SW 1271 (cell line): Measurements from ENCODE around the gene GPATCH2.
A peak's percentile ranks its signal among the peaks of the same experiment; 100 is the strongest.
"Not testable (repeated sequence)": the region's sequence is repeated elsewhere in the genome, so short reads cannot be mapped to it uniquely, and the experiment has no call there.

ENCODE experiments used
- DNase-seq, 2 experiments: peaks; one replicate each; lab custom pipeline; 2025; lab: John Stamatoyannopoulos, UW

Gene GPATCH2

DNA sequence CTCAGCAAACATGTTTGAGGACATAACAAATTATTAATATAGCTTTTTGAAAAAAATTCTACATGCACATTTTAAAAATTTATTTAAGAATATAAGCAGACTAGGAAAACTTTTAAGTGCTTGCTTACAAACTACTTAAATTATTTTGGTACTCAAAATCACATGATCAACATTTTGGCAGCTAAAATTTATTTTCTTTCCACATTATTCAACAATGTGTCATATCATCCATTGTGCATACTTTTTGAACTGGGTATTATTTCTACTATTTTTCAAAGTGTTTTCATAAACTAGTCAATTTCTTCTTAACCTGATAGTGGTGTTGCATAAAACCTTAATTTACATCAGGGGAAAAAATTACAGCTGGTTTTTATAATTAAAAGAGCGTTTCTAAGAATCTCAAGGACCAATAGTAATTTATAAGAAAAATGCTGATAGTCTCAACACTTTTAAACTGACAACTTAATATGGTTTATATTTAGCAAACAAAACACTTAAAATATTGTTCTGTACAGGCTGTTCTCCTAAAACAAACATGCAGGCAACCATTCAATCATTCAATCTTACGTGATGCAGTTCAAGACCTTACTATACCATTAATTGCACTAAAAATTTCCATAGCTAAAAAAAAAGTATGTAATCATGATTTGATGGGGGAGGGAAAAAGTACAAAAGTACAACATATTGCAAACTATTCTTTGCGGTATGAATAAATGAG is 105.0 kb downstream of the GPATCH2 start:
- no peak for DNase-seq

DNA sequence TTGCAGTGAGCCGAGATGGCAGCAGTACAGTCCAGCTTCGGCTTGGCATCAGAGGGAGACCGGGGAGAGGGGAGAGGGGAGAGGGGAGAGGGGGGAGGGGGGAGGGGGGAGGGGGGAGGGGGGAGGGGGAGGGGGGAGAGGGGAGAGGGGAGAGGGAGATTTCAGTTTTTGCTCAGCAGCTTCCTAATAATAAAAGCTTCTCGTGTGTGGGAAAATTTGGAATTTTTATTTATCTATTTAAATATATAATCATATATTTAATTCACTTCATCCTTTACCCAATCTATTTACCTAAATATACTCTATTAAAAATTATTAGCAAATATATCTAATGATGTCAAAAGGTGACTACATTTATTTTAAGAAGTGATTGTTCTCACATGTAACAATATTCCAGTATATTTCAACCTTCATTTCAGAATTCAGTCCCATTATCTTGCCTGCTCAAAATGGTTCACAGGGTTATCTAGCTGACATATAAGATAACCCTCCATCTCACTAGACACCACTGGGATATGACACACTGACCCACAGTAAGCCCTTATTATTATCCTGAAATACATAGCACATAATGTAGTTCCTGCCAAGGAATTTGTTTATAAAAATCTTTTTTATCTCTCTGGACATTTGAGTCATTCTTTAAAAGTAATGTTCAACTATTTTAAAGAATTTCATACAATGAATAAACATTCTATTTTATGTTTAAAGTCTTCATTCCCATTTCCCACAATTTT is 105.9 kb downstream of the GPATCH2 start:
- DNase-seq, result no peak

DNA sequence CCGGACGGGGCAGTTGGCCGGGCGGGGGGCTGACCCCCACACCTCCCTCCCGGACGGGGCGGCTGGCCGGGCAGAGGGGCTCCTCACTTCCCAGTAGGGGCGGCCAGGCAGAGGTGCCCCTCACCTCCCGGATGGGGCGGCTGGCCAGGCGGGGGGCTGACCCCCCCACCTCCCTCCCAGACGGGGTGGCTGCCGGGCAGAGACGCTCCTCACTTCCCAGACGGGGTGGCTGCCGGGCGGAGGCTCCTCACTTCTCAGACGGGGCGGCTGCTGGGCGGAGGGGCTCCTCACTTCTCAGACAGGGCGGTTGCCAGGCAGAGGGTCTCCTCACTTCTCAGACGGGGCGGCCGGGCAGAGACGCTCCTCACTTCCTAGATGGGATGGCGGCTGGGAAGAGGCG is 107.0 kb downstream of the GPATCH2 start:
- not testable (repeated sequence) for DNase-seq

DNA sequence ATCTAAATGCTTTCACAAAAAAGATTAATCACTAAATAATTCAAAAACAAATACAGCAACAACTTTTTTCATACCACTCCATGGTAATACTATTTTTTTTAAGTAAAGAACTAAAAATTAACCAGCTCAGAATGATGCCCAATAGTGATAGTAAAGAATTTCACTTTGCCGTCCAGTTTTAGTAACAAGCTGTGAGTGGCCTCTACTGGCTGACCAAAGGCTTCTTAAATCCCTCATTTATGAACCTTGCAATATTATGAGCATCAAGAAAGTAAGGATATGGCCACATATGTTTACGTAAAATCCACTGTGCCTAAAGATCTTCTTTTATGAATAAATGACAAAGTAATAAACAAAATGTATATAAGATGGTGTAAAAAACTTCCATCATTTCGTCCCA is 108.6 kb downstream of the GPATCH2 start:
- DNase-seq, result no peak

DNA sequence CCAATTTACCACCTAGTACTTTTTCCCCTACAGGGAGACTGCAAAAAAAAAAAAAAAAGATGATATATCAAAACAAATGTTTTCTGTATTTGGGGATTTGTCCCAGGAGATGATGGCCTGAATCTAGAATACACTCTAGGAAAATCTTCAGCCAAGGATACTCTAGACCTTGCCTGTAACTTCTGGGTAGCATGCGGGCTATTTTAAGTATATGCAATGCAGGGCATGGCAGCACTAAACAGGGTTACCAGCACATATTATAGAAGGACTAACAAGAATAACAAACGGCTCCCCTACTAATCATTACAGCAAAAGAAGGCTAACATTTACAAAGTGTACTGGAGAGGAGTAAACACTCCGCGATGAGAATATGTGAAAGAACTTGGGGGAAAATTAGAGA is 109.6 kb downstream of the GPATCH2 start:
- DNase-seq, result no peak

DNA sequence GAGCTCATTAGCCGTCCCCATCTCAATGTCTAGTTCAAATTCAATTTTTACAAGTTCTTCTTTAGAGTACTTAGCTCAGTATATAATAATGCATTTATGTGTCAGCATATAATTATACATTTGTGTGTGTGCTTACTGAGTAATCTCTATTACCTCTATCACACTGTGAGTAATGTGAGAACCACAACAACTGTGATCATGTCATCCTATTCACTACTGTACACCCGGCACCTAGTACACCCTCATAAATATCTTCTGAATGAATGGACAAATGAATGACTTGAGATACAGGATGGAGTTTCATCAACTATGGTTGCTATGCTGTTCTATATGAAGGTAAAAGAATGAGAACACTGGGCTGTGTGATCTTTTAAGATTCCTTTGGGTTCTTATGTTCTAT is 124.0 kb downstream of the GPATCH2 start:
- no peak for DNase-seq

DNA sequence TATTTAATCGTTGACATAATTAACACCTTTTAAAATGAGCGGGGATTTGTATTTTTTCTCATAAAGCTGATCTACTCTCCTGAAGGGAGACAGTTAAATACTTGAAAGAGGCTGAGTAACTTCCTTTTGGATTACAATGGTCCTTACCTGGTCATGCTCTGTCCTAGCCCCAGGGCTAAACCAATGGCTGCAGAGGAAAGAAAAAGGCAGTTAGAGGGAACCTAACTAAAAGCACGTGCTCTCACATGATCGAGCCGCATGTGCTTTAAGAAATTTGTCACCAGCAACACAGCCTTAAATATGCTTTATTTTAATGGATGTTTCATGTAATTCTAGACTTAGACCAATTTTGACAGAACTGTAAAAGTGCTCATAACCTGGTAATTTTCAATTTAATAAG is 132.7 kb downstream of the GPATCH2 start:
- no peak for DNase-seq

DNA sequence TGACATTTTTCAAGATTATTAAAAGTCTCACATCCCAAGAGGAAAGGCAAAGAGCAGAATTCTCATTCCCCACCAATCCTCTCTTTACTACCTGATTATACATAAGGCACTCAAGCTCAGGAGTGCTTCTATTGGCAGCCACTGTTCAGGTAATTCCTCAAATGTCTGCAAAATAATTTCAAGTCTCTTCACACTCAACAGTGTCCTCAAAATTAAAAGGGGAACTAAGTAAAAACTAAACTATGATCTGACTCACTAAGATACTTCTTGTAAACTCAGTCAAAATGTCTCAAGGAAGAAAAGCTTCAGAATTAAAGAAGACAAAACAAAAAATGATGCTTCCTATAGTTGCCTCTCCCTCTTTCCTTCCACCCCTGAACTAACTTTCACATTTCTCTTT is 135.6 kb downstream of the GPATCH2 start:
- DNase-seq, result no peak

DNA sequence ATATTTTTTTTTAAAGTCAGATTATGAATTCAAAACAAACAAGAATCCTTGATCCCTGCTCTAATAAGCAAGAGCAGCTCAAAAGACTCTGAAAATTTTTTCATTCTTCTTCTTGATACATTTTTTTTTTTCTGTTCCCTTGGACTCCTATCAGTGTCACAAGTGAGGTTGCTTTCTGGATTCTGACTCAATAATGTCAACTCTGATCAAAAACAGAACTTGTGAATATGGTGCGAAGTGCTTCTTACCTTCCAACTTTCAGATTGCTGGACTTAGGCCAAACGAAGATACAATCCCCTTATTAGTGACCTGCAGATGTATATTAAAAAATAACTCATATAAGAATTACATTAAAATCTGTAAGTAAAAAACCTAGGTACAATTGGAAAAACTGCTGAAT is 136.1 kb downstream of the GPATCH2 start:
- no peak for DNase-seq

DNA sequence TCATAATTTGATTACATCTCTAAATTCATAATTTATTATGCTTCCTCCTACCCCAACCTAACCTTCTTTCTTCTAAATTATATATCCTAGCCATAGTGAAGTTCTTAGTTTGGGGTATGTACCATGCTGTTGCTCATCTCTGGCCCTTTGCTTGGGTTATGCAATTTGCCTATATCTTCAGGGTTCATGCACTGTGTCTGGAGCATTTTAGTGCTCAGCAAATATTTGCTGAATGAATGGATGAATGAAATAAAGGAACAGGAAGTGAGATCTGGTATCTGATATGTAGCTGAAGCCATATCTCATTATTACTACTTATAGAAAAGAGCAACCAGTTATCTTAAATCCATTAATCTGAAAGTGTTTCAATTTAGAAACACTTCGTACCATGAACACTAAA is 137.6 kb downstream of the GPATCH2 start:
- DNase-seq, result no peak

DNA sequence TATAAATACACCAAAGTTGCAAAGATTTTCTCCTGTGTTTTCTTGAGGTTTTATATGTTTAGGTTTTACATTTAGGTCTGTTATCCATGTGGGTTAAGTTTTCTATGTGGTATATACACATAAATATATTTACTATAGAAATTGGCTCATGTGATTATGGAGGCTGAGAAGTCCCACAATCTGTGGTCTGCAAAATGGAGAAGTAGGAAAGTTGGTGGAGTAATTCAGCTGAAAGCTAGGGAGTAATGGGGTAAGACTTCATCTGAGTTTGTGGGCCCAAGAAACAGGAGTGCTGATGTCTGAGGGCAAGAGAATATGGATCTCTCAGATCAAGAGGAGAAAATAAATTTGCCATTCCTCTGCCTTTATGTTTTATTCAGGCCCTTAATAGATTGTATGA is 146.0 kb downstream of the GPATCH2 start:
- no peak for DNase-seq

DNA sequence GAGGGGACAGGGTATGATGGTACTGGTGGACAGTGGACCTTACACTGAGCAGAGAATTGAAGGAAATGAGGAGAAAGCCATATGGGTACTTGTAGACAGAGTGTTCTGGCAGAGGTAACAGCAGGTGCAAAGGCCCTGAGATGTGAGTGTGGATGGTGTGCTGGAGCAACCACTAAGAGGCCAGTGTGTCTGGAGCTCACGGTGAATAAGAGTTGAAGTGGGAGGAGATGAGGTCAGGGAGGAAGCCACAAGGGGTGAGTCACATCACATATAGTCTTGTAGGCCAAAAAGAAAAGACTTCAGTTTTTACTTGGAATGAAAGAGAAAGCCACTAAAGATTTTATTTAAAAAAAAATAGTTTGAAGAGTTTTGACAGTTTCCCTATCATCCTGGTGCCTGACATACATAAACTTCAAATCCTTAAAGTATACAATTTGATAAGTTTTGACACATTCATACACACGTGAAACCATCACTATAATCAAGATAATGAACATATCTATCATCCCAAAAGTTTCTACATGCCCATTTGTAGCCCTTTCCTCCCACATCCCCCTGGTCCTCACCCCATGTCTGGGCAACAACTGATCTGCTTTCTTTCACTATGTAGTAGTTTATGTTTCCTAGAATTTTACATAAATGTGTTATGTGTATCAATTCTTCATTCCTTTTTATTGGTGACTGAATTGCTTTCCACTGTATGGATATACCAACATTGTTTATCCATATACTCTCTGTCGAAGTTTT is 148.4 kb downstream of the GPATCH2 start:
- DNase-seq, result peak in 1 of 2 experiments; percentile 32

DNA sequence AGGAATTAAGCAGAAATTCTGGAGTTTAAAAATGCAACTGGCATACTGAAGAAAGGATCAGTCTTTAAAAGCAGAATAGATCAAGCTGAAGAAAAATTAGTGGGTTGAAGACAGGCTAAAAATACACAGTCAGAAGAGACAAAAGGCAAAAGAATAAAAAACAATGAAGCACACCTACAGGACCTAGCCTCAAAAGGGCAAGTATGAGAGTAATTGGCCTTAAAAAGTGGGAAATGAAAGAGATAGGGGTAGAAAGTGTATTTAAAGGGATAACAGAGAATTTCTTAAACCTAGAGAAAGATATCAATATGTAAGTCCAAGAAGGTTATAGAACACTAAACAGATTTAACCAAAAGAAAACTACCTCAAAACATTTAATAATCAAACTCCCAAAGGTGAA is 152.4 kb downstream of the GPATCH2 start:
- no peak for DNase-seq

DNA sequence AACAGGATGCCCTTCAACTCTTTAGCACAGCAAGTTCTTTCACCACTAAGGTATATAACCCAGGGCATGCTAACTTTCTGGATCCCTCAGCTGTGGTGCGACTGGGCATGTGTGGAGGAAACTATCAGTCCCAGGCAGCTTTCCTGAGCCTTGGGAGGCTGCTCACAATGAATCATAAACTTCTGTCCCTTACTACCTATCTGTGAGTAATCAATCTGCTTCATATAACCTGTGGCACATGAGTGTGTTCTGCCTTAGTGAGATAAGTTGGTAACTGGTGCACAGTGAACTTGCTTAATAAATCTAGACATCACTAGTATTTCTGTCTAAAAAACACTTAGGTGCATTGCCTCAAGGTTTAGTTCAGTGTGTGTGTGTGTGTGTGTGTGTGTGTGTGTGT is 158.0 kb downstream of the GPATCH2 start:
- no peak for DNase-seq

DNA sequence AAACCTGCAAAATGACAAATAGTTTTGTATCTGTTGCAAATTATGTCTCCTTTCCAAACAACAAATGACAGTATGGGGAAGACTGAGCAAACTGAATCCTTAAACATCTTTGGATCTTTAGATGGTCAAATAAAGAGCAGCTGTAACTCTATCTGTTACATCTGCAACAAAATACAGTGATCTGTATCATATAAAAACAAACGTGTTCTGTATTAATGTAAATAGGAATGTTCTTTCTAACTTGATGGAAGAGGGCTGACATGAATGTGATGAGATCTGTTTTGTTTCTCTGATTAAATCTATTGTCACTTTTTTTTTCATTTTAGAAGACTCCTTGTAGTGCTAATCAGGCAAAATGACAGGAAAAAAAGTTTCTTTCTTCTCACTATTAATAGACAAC is 159.5 kb downstream of the GPATCH2 start:
- no peak for DNase-seq

DNA sequence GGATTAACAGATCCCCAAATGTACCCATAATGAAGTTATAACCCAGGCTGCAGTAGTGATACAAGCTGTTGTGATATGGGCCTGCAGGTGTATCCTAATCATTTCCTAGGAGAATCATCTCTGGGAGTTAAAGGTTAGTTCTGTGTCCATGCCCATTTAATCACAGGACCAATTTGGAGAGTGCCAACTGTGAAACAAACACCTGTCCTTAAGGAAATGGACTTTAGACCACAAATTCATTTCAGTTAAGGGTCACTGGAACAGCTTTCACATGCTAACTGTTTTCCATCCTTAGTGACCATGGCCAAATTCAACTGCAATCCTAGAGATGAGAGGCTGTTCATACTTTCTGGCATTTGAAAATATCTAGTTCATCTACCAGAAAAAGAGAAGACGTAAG is 160.9 kb downstream of the GPATCH2 start:
- DNase-seq, result no peak

DNA sequence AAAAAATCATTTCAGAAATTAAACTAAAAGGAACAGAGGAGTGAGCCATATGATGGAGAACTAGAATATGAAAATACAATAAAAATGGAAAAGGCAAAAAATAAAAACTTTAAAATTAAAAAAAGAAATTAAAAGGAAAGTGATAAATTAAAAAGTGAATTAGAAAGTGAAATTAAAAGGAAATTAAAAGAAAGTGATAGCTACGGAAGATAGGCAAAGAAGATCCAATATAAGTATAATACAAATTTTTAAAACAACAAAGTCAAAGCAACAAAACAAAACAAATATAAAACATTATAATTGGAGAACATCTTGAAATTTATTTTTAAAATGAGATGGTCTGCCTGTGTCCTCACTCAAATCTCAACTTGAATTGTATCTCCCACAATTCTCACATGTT is 165.8 kb downstream of the GPATCH2 start:
- no peak for DNase-seq

DNA sequence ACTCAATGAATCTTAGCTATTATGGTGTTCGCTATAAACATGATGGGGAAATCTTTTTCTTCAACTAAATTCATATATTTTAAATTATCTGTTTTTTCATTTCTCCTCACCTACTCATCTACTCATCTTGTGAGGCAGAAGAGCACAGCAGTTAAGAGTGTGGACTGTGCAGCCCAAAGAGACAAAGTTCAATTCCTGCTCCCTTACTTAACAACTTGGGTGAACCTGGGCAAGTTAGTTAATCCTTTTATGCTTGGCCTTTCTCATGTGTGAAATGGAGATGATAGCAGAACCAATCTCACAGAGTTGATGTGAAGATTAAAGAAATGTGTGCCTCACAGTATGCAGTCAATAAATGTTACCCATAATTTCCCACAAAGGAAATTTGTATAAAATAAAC is 168.2 kb downstream of the GPATCH2 start:
- DNase-seq, result no peak

DNA sequence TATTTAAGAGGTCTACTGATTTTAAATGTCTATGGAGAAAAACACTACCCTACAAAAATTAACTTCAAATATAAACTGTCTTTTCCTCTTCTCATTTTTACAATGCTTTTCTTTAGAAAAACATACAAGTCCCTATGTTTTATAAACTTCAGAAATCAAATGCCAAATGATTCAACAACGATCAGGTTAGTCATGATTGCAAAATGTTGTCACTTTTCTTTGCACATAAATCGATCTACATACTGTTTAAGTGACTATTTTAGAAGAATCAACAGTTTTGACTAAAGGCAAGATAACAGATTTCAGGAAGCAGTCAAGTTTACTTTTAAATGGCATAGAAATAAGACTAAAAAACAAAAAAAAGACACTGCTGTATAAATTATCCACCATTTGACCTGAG is 168.7 kb downstream of the GPATCH2 start:
- no peak for DNase-seq

DNA sequence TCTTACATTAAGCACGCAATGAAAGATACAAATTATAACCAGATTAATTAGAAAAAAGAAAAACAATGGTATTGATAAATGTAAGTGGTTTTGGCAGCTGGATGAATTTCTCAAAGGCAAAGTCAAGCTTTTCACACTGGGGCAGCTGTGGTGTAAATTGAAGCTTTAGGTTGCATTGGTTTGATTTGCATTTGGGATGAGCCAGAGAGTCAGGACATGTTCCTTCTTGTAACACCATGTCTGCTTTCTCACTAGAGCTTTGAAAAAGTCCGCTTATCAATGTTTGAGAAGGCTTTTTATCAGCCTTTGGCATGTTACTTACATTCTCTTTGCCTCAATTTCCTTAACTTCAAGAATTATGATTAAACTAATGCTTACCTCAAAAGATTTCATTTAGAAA is 173.9 kb downstream of the GPATCH2 start:
- no peak for DNase-seq

DNA sequence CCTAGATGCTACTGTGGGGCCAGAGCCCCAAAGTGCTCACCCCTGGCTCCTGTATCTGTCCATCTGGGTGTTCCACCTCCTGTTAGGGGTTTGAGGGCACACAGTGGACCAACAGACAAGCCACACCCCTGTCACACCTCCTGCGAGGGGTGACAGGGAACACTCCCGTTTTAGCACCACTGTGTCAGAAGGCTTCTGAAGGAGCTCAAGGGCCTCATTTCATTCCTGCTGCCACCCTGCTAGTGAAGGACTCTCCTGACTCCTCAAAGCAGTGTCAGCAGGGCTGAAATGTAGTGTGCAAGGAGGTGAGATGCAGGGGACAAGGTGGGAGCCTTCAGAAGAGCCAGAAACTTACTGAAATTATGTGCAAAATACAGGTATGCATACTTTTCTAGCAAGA is 174.6 kb downstream of the GPATCH2 start:
- DNase-seq, result no peak

DNA sequence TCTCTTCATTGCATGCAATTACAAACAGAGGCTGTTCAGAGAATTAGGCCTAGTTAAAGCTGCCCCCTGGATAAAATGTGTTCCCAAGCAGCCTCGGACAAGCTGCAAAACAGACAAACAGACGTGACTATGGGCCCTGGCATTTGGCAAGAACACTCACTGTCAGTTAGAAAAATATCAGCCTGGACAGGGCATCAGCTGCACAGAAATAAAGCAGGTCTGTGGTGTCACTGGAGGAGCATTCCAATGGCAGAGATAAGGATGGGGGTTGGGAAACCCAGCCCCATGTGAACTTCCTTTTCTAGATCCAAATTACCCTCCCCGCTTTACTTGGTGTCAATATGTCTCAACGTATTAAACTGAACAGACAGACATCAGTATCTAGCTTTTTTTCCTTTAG is 177.1 kb downstream of the GPATCH2 start:
- no peak for DNase-seq

DNA sequence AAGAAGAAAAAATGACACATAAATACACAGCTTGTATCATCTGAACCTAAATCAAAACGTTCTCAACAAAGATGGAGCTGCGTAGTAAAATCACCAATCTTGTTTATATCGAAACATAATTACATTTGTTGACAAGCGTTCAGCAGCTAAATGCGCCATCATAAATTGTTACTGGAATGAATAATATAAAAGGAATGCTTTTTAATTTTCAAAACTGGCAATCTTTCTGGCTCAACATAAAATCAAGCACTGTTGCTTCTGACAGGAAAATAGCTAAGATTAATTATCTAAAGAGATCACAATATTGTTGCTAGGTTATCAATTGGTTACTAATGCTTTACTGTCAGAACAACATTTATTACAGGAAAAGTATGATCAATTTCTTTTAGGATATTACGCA is 181.5 kb downstream of the GPATCH2 start:
- no peak for DNase-seq
